Skeletal muscle tissue (tissue), 4 donors: ENCODE results near the gene PHLPP2. TPM values are rescaled to one million over a fixed set of nuclear protein-coding genes. Genes with fewer than 3 reads are reported as not detected.
A peak's percentile ranks its signal among the peaks of the same experiment; 100 is the strongest.
"Not testable (repeated sequence)": the region's sequence is repeated elsewhere in the genome, so short reads cannot be mapped to it uniquely, and the experiment has no call there.

Experiments used
- H3K27ac ChIP-seq: one replicate; pipeline ENCODE4 v1.7.0; 2013; ENCODE audit warnings: mild to moderate bottlenecking, low read depth, low read length, inconsistent platforms
- H3K27me3 ChIP-seq, 3 donors: one replicate each; pipeline ENCODE4 v1.7.0; 2013; ENCODE audit warnings: low read length in 3 of 3; ENCODE audit not compliant: control insufficient read depth in 3 of 3, insufficient read depth in 3 of 3
- H3K36me3 ChIP-seq, 3 donors: one replicate each; pipeline ENCODE4 v1.7.0; 2013; ENCODE audit warnings: low read length in 3 of 3; ENCODE audit not compliant: control insufficient read depth in 3 of 3, insufficient read depth in 3 of 3
- H3K4me1 ChIP-seq, 3 donors: one replicate each; pipeline ENCODE4 v1.7.0; 2013; ENCODE audit warnings: low read length in 3 of 3, mild to moderate bottlenecking in 3 of 3; ENCODE audit not compliant: control insufficient read depth in 3 of 3, insufficient read depth in 3 of 3
- H3K4me3 ChIP-seq, 3 donors: one replicate each; pipeline ENCODE4 v1.7.0; 2013; ENCODE audit warnings: low read length in 3 of 3
- H3K9ac ChIP-seq, 3 donors: one replicate each; pipeline ENCODE4 v1.7.0; 2013; ENCODE audit warnings: low read length in 3 of 3, mild to moderate bottlenecking in 3 of 3, moderate library complexity in 2 of 3, low read depth in 1 of 3
- H3K9me3 ChIP-seq, 3 donors: one replicate each; pipeline ENCODE4 v1.7.0; 2013; ENCODE audit warnings: low read length in 3 of 3; ENCODE audit not compliant: control insufficient read depth in 3 of 3
- total RNA-seq: library from RNA; depleted of rRNA; stranded (reverse); fragments of >200 nt; gene quantifications from one replicate; pipeline ENCODE4 v1.2.3, GENCODE V29; 2014
- donor health status: Osteomylitis.

The PHLPP2 gene
- total RNA-seq, 1 donor from 2014 or later, result 8.9 TPM

DNA sequence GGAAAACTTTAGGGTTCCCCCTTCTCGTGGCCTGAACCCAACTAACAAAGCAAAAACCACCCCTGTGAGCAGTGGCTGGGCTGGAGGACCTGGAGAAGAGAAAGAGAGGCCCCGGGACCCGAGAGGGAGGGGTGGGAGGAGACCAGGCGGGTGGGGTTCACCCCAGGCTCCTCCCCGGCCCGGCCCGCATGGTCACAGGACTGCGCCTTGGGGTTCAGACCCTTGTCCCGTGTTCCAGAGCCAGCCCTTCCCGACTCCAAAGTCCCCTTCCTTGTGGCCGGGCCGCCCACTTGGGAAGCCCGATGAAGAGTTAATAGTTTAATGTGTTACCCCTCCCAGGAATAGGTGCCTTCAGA, 97.7 kb downstream of the PHLPP2 start:
- Histone ChIP-seq H3K9me3 (peaks cover 0 to 2% (median 0%) of the 10 kb centered on the region in 3 donors), H3K36me3 (no peaks in the 10 kb centered on the region), H3K9ac (no peak overlapping the region), H3K4me3 (no peak overlapping the region), H3K27me3 (peaks cover 25 to 34% (median 33%) of the 10 kb centered on the region in 3 donors), H3K27ac (no peak overlapping the region), H3K4me1 (peaks cover 3 to 6% (median 5%) of the 10 kb centered on the region in 3 donors)

- Histone ChIP-seq H3K27ac (no peak within 1 kb of the TSS), H3K4me1 (peaks cover 3 to 6% (median 5%) of the 10 kb centered on the region in 3 donors), H3K4me3 (peak within 1 kb of the TSS in 2 of 3 donors; percentile 40 to 45), H3K9ac (no peak within 1 kb of the TSS), H3K36me3 (no peaks in the 10 kb centered on the region), H3K27me3 (peaks cover 27 to 34% (median 33%) of the 10 kb centered on the region in 3 donors), H3K9me3 (peaks cover 0 to 2% (median 0%) of the 10 kb centered on the region in 3 donors)
Measured at GRCh38 chr16:71626018-71626857, 98.3 kb downstream of the PHLPP2 start, which contains the start of gene MARVELD3. TSS of gene MARVELD3 (plus strand) at chr16:71626184. CDS start at chr16:71626230, 46 bp downstream.

DNA sequence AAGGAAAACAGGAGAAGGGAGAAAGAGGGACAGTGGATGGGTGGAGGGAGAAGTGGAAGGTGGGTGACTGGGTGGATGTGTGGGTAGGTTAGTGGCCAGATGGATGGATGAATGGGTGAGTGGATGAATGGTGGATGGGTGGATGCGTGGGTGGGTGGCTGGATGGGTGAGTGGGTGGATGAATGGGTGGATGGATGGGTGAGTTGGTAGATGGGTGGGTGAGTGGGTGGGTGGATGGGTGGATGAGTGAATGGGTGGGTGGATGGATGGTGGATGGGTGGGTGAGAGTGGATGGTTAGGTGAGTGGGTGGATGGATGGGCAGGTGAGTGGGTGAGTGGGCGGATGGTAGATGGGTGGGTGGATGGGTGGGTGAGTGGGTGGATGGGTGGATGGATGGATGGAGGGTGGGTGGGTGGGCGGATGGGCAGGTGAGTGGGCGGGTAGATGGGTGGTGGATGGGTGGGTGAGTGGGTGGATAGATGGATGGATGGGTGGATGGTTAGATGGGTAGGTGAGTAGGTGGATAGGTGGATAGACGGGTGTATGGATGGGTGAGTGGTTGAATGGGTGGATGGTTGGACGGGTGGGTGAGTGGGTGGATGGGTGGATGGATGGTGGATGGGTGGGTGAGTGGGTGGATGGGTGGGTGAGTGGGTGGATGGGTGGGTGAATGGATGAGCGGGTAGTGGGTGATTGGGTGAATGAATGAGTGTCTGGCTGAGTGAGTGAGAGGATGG, 99.2 kb downstream of the PHLPP2 start:
- H3K9me3 ChIP-seq, result peaks cover 0 to 2% (median 0%) of the 10 kb centered on the region in 3 donors

GRCh38 chr16:71623597-71623996, 100.9 kb downstream of the PHLPP2 start:
- no peak overlapping the region for H3K9ac ChIP-seq
- peaks cover 0 to 2% (median 0%) of the 10 kb centered on the region in 3 donors for H3K9me3 ChIP-seq
- H3K36me3 ChIP-seq, result no peaks in the 10 kb centered on the region
- no peak overlapping the region for H3K27ac ChIP-seq
- peaks cover 3 to 6% (median 5%) of the 10 kb centered on the region in 3 donors for H3K4me1 ChIP-seq
- H3K4me3 ChIP-seq, result no peak overlapping the region
- H3K27me3 ChIP-seq, result peaks cover 28 to 33% (median 30%) of the 10 kb centered on the region in 3 donors

More for the DNA sequence above, 99.2 kb downstream of the PHLPP2 start:
- Histone ChIP-seq H3K4me1 (peaks cover 3 to 6% (median 5%) of the 10 kb centered on the region in 3 donors), H3K27ac (no peak overlapping the region), H3K4me3 (no peak overlapping the region), H3K9ac (no peak overlapping the region), H3K27me3 (peaks cover 33 to 34% (median 33%) of the 10 kb centered on the region in 3 donors), H3K36me3 (no peaks in the 10 kb centered on the region)

- H3K27ac ChIP-seq, result no peak overlapping the region
- no peak overlapping the region for H3K9ac ChIP-seq
- peaks cover 3 to 6% (median 5%) of the 10 kb centered on the region in 3 donors for H3K4me1 ChIP-seq
- no peak overlapping the region for H3K4me3 ChIP-seq
- peaks cover 19 to 27% (median 21%) of the 10 kb centered on the region in 3 donors for H3K27me3 ChIP-seq
- H3K36me3 ChIP-seq, result no peaks in the 10 kb centered on the region
- H3K9me3 ChIP-seq, result peaks cover 0 to 2% (median 0%) of the 10 kb centered on the region in 3 donors
Measured at GRCh38 chr16:71622088-71622487, 102.4 kb downstream of the PHLPP2 start.

- H3K4me3 ChIP-seq, result no peak overlapping the region
- H3K27ac ChIP-seq, result no peak overlapping the region
- H3K36me3 ChIP-seq, result no peaks in the 10 kb centered on the region
- H3K4me1 ChIP-seq, result no peaks in the 10 kb centered on the region
- H3K9ac ChIP-seq, result no peak overlapping the region
- peaks cover under 1 to 14% (median 4%) of the 10 kb centered on the region in 3 donors for H3K27me3 ChIP-seq
- H3K9me3 ChIP-seq, result peaks cover 0 to 2% (median 0%) of the 10 kb centered on the region in 3 donors
Measured at GRCh38 chr16:71618429-71618828, 106.1 kb downstream of the PHLPP2 start.

- not testable (repeated sequence) for H3K36me3 ChIP-seq, H3K4me1 ChIP-seq, H3K27me3 ChIP-seq, H3K9me3 ChIP-seq, H3K9ac ChIP-seq, H3K4me3 ChIP-seq, H3K27ac ChIP-seq
Measured at GRCh38 chr16:71614956-71615355, 109.5 kb downstream of the PHLPP2 start.

- Histone ChIP-seq H3K27me3 (peaks cover 4 to 10% (median 6%) of the 10 kb centered on the region in 3 donors), H3K9me3 (no peaks in the 10 kb centered on the region), H3K36me3 (no peaks in the 10 kb centered on the region), H3K9ac (no peak overlapping the region), H3K4me3 (no peak overlapping the region), H3K4me1 (no peaks in the 10 kb centered on the region), H3K27ac (no peak overlapping the region)
Measured at GRCh38 chr16:71610936-71611871, 113.3 kb downstream of the PHLPP2 start.

DNA sequence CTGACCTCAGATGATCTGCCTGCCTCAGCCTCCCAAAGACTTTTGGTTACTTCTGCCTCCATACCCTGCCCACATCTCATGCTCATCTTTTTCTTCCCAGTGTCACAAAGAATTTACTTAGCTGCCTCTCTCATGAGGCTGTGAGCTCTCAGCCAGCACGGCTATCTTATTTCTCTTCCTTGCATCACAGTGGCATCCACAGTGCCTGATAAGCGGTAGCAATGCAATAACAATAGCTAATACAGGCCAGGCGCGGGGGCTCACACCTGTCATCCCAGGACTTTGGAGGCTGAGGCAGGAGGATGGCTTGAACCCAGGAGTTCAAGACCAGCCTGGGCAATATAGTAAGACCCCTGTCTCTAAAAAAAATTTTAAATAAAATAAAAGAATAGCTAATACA, 114.1 kb downstream of the PHLPP2 start:
- no peaks in the 10 kb centered on the region for H3K4me1 ChIP-seq
- H3K9ac ChIP-seq, result no peak overlapping the region
- H3K4me3 ChIP-seq, result no peak overlapping the region
- no peaks in the 10 kb centered on the region for H3K9me3 ChIP-seq
- peaks cover 4 to 10% (median 6%) of the 10 kb centered on the region in 3 donors for H3K27me3 ChIP-seq
- H3K27ac ChIP-seq, result no peak overlapping the region
- H3K36me3 ChIP-seq, result no peaks in the 10 kb centered on the region
